NT2/D1 (cell line): ENCODE results near the gene CAMTA1.

Experiments
- SUZ12 ChIP-seq: IDR thresholded peaks from 2 replicates; pipeline ENCODE4 v1.6.1; 2011; ENCODE audit not compliant: insufficient read length, insufficient read depth; ENCODE audit errors: extremely low read depth
- YY1 ChIP-seq: IDR thresholded peaks from 2 replicates; pipeline ENCODE4 v1.6.1; 2011; ENCODE audit not compliant: insufficient read length, insufficient read depth

GRCh38 chr1:7587108-7587772 lies 802.0 kb downstream of the CAMTA1 start:
- TF ChIP-seq YY1 (no peak), SUZ12 (no peak)
